NCI-H226 (cell line): ENCODE measurements around the gene FKBP1A.
A peak's percentile ranks its signal among the peaks of the same experiment; 100 is the strongest.

Experiments
- DNase-seq: peaks from one replicate; pipeline ENCODE4 v3.0.0-alpha.2; 2015

FKBP1A gene

GRCh38 chr20:1331101-1331500 lies 61.8 kb downstream of the FKBP1A start:
- no peak for DNase-seq

GRCh38 chr20:1330075-1330830 lies 62.6 kb downstream of the FKBP1A start:
- no peak for DNase-seq

- DNase-seq: no peak
Measured at GRCh38 chr20:1328680-1329330, 64.0 kb downstream of the FKBP1A start, which contains the start of gene SDCBP2. SDCBP2 (minus strand) TSS chr20:1329139; CDS start chr20:1320416, 8,723 bp downstream.

- no peak for DNase-seq
Measured at GRCh38 chr20:1327827-1328679, 64.8 kb downstream of the FKBP1A start.

- DNase-seq: peak; percentile 71
Measured at GRCh38 chr20:1327241-1327653, 65.6 kb downstream of the FKBP1A start.

- no peak for DNase-seq
Measured at GRCh38 chr20:1326031-1326930, 66.6 kb downstream of the FKBP1A start.

- DNase-seq: peak; percentile 74
Measured at GRCh38 chr20:1325173-1326030, 67.5 kb downstream of the FKBP1A start.

GRCh38 chr20:1324598-1325172 lies 68.2 kb downstream of the FKBP1A start:
- DNase-seq: no peak

GRCh38 chr20:1323830-1324597 lies 68.8 kb downstream of the FKBP1A start:
- DNase-seq: no peak

GRCh38 chr20:1323256-1323655 lies 69.6 kb downstream of the FKBP1A start:
- no peak for DNase-seq

GRCh38 chr20:1322511-1323245 lies 70.2 kb downstream of the FKBP1A start:
- DNase-seq: peak; percentile 38

GRCh38 chr20:1321654-1321939 lies 71.3 kb downstream of the FKBP1A start:
- no peak for DNase-seq

- DNase-seq: no peak
Measured at GRCh38 chr20:1320902-1321653, 71.8 kb downstream of the FKBP1A start.

GRCh38 chr20:1320016-1320415 lies 72.8 kb downstream of the FKBP1A start:
- no peak for DNase-seq

- DNase-seq: no peak
Measured at GRCh38 chr20:1319462-1319861, 73.4 kb downstream of the FKBP1A start.

- no peak for DNase-seq
Measured at GRCh38 chr20:1319051-1319450, 73.8 kb downstream of the FKBP1A start.
